Activated naive CD4-positive, alpha-beta T cell treated with anti-CD3 and anti-CD28 coated beads, Interleukin-2, amount 50 U/mL, for 24 hours (primary cell): ENCODE measurements around the gene LAMP2.
A peak's percentile ranks its signal among the peaks of the same experiment; 100 is the strongest.

ENCODE experiments used
- H3K27ac Mint-ChIP-seq: one replicate; pipeline ENCODE4 v1.8.0; 2021; ENCODE audit warnings: mild to moderate bottlenecking, mixed read lengths
- H3K27me3 Mint-ChIP-seq: one replicate; pipeline ENCODE4 v1.8.0; 2021; ENCODE audit warnings: mixed read lengths
- H3K36me3 Mint-ChIP-seq: one replicate; pipeline ENCODE4 v1.8.0; 2021; ENCODE audit warnings: mixed read lengths
- H3K4me1 Mint-ChIP-seq: one replicate; pipeline ENCODE4 v1.8.0; 2021; ENCODE audit warnings: mixed read lengths
- H3K4me3 Mint-ChIP-seq: one replicate; pipeline ENCODE4 v1.8.0; 2021; ENCODE audit warnings: mild to moderate bottlenecking, mixed read lengths
- H3K9me3 Mint-ChIP-seq: one replicate; pipeline ENCODE4 v1.8.0; 2021; ENCODE audit warnings: mixed read lengths

Gene LAMP2

GRCh38 chrX:120468479-120468824 lies 644 bp downstream of the LAMP2 start:
- no peaks in the 10 kb centered on the region for H3K9me3 Mint-ChIP-seq
- peak overlapping the region; percentile 93 for H3K27ac Mint-ChIP-seq
- no peaks in the 10 kb centered on the region for H3K27me3 Mint-ChIP-seq
- peaks cover 31% of the 10 kb centered on the region for H3K4me1 Mint-ChIP-seq
- H3K4me3 Mint-ChIP-seq: peak overlapping the region; percentile 97
- no peaks in the 10 kb centered on the region for H3K36me3 Mint-ChIP-seq

GRCh38 chrX:120468071-120468470 lies 1.0 kb downstream of the LAMP2 start:
- Mint-ChIP-seq H3K27me3 (no peaks in the 10 kb centered on the region), H3K4me1 (peaks cover 34% of the 10 kb centered on the region)

GRCh38 chrX:120464411-120464810 lies 4.7 kb downstream of the LAMP2 start:
- no peaks in the 10 kb centered on the region for H3K27me3 Mint-ChIP-seq
- H3K27ac Mint-ChIP-seq: no peak overlapping the region
- H3K4me1 Mint-ChIP-seq: peaks cover 49% of the 10 kb centered on the region
- H3K9me3 Mint-ChIP-seq: no peaks in the 10 kb centered on the region
- no peak overlapping the region for H3K4me3 Mint-ChIP-seq
- H3K36me3 Mint-ChIP-seq: no peaks in the 10 kb centered on the region

More at GRCh38 chrX:120468071-120468470, 1.0 kb downstream of the LAMP2 start:
- no peaks in the 10 kb centered on the region for H3K36me3 Mint-ChIP-seq
- peak overlapping the region; percentile 93 for H3K27ac Mint-ChIP-seq
- H3K9me3 Mint-ChIP-seq: no peaks in the 10 kb centered on the region
- peak overlapping the region; percentile 97 for H3K4me3 Mint-ChIP-seq

GRCh38 chrX:120463241-120463640 lies 5.9 kb downstream of the LAMP2 start:
- Mint-ChIP-seq H3K36me3 (no peaks in the 10 kb centered on the region), H3K4me3 (no peak overlapping the region), H3K9me3 (no peaks in the 10 kb centered on the region), H3K4me1 (peaks cover 56% of the 10 kb centered on the region), H3K27me3 (no peaks in the 10 kb centered on the region), H3K27ac (no peak overlapping the region)

DNA sequence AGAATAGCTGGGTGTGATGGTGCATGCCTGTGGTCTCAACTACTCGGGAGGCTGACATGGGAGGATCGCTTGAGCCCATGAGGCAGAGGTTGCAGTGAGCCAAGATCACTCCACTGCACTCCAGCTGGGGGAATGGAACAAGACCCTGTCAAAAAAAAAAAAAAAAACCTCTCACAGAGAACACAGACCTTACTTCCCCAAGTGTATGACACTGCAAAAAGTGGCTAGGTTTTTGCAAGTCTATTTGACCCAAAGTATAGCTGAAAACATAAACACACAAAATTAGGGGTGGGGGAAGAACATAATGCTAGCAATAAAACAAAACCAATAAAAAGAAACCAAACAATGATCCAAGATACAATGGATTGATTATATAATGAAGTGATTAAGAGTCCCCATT lies 6.7 kb downstream of the LAMP2 start:
- H3K4me1 Mint-ChIP-seq: peaks cover 59% of the 10 kb centered on the region
- H3K27me3 Mint-ChIP-seq: no peaks in the 10 kb centered on the region
- no peaks in the 10 kb centered on the region for H3K9me3 Mint-ChIP-seq
- H3K4me3 Mint-ChIP-seq: no peak overlapping the region
- no peaks in the 10 kb centered on the region for H3K36me3 Mint-ChIP-seq
- no peak overlapping the region for H3K27ac Mint-ChIP-seq

DNA sequence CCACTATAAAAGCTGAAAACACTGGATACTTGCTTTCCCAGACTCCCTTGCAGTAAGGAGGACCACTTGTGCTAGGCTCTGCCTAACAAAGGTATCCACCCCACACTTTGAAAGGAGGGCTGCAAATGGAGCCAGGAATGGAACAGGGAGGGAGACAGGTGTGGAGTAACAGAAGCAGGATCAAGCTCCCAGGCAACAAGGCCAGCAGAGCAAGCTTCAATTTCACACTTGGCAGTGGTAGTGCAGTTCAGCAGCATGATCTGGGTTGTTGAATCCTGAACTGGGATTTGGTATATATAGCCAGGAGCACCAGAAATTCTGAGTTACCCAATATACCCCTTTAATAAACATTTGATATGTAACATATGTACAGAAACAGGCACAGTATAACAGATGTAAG lies 9.8 kb downstream of the LAMP2 start:
- H3K9me3 Mint-ChIP-seq: no peaks in the 10 kb centered on the region
- H3K4me1 Mint-ChIP-seq: peaks cover 61% of the 10 kb centered on the region
- H3K27me3 Mint-ChIP-seq: no peaks in the 10 kb centered on the region
- peaks cover 2% of the 10 kb centered on the region for H3K36me3 Mint-ChIP-seq
- peak overlapping the region; percentile 57 for H3K4me3 Mint-ChIP-seq
- H3K27ac Mint-ChIP-seq: peak overlapping the region; percentile 69

DNA sequence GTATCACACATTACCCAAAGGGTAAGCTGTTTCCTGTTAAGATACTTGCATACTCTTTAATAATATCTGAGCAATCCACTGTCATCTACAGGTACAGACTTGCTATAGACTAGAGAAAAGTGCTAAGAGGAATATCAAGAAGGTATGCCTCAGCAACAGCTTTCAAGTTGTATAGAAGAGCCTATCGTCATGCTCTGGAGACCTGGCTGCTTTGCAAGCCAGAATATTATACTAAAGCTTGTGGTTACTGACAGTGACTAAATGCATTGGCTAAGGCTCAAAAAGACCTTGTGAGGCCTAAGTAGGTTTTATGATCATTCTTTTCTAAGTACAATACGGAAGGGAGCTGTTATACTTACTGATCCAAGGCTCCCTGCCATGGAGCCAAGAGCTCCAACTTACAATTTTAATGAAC lies 11.3 kb downstream of the LAMP2 start:
- Mint-ChIP-seq H3K27me3 (no peaks in the 10 kb centered on the region), H3K36me3 (peaks cover 4% of the 10 kb centered on the region), H3K27ac (no peak overlapping the region), H3K4me1 (peaks cover 62% of the 10 kb centered on the region), H3K9me3 (no peaks in the 10 kb centered on the region), H3K4me3 (peak overlapping the region; percentile 7)

- Mint-ChIP-seq H3K27ac (no peak overlapping the region), H3K4me3 (peak overlapping the region; percentile 65), H3K4me1 (peaks cover 62% of the 10 kb centered on the region), H3K9me3 (no peaks in the 10 kb centered on the region), H3K27me3 (no peaks in the 10 kb centered on the region), H3K36me3 (peaks cover 8% of the 10 kb centered on the region)
These were observed 12.1 kb downstream of the LAMP2 start for GRCh38 chrX:120456973-120457372.

GRCh38 chrX:120453985-120454384 lies 15.1 kb downstream of the LAMP2 start:
- peaks cover 43% of the 10 kb centered on the region for H3K4me1 Mint-ChIP-seq
- H3K4me3 Mint-ChIP-seq: no peak overlapping the region
- H3K27me3 Mint-ChIP-seq: no peaks in the 10 kb centered on the region
- no peak overlapping the region for H3K27ac Mint-ChIP-seq
- H3K9me3 Mint-ChIP-seq: no peaks in the 10 kb centered on the region
- H3K36me3 Mint-ChIP-seq: peaks cover 9% of the 10 kb centered on the region

DNA sequence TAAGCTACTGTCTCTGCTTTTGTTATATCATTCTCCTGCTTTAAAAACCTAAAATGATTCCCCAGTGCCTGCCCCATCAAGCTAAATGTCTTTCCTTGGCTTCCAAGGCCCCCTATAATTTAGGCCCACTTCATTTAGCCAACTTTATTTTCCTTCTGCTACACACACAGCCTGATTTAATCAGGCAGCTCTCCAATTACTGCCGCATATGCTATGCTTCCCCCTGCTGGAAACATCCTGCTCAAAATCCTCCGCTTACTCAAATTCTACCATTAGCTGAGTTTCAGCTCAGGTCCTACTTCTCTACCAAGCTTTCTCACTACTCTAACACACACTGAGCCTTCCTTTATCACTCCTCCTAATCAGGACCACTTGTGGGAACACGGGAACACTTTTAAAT lies 17.0 kb downstream of the LAMP2 start:
- no peak overlapping the region for H3K27ac Mint-ChIP-seq

DNA sequence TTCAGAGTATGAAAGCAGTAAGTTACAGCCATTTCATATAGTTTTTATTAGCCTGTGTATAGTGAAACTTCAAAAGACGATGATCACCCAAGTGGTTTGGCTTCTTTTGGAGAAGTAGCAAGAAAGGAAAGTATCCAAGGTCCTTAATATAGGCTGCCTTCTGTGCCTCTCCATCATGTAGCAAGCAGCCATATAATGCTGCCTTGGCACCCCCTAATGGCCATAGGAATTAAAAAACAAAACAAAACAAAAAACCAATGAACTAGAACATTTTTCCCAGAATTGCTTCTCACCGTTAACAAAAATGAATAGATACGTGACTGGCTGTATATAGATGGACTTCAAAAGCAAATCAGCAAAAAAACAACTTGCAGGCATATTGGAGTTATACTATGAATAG lies 18.9 kb downstream of the LAMP2 start:
- Mint-ChIP-seq H3K4me3 (no peak overlapping the region), H3K27ac (no peak overlapping the region), H3K27me3 (no peaks in the 10 kb centered on the region), H3K9me3 (no peaks in the 10 kb centered on the region), H3K36me3 (peaks cover 7% of the 10 kb centered on the region), H3K4me1 (peaks cover 16% of the 10 kb centered on the region)

More for the DNA sequence above, 17.0 kb downstream of the LAMP2 start:
- Mint-ChIP-seq H3K36me3 (peaks cover 9% of the 10 kb centered on the region), H3K4me1 (peaks cover 27% of the 10 kb centered on the region), H3K27me3 (no peaks in the 10 kb centered on the region), H3K9me3 (no peaks in the 10 kb centered on the region), H3K4me3 (no peak overlapping the region)

GRCh38 chrX:120446498-120446897 lies 22.6 kb downstream of the LAMP2 start:
- peaks cover 7% of the 10 kb centered on the region for H3K36me3 Mint-ChIP-seq
- H3K9me3 Mint-ChIP-seq: no peaks in the 10 kb centered on the region
- H3K27me3 Mint-ChIP-seq: no peaks in the 10 kb centered on the region
- no peaks in the 10 kb centered on the region for H3K4me1 Mint-ChIP-seq
- H3K27ac Mint-ChIP-seq: no peak overlapping the region
- no peak overlapping the region for H3K4me3 Mint-ChIP-seq

DNA sequence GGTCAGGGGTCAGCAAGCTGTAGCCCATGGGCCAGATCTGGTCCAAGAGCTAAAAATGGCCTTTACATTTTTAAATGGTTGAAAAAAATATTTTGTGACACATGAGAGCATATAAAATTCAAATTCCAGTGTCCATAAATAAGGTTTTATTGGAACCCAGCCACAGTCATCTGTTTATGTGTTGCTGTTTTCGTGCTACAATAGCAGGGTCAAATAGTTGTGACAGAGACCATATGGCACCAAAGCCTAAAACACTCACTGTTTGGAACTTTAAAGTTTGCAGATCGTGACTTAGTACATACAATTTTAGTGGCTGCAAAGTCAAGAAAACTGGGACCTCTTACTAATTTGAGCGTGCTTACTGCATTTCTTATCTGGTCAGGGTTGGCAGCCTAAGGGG lies 29.2 kb downstream of the LAMP2 start:
- H3K9me3 Mint-ChIP-seq: no peaks in the 10 kb centered on the region
- no peak overlapping the region for H3K27ac Mint-ChIP-seq
- no peaks in the 10 kb centered on the region for H3K4me1 Mint-ChIP-seq
- no peak overlapping the region for H3K4me3 Mint-ChIP-seq
- peaks cover 7% of the 10 kb centered on the region for H3K36me3 Mint-ChIP-seq
- H3K27me3 Mint-ChIP-seq: no peaks in the 10 kb centered on the region

DNA sequence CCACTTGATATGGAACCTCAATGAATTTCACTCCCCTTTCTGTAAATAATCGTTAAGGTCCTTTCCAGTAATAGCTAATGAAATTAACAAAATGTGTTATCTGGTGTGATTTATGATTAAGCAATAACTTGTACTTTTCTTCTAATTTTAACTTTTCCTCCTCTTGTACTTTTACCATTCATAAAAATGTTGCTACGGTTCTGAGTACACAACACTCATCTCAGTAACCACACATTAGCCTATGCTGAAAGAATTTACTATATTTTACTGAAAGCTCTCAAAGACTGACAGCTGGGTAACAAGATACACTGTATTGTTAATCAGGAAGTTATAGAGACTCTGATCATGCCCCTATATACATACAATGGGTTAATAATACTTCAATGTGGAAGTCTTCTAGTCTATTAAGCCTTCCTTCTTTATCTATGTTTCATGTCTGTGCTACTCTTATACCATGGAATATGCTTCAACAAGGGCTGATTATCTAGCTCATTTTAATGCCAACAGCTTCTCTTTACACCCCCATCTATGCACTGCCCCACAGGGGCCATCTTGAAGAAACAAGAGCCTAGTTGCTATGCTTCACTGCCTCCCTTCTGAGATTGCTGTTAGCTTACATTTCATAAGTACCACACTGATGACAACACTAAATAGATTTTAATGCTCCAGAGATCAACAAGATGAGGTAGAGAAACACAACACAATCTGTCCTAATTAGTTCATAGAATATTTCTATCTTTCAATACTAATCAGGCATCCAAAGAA lies 39.1 kb downstream of the LAMP2 start:
- H3K4me1 Mint-ChIP-seq: peaks cover 23% of the 10 kb centered on the region
- no peak overlapping the region for H3K4me3 Mint-ChIP-seq
- H3K36me3 Mint-ChIP-seq: peaks cover 7% of the 10 kb centered on the region
- no peaks in the 10 kb centered on the region for H3K27me3 Mint-ChIP-seq
- no peaks in the 10 kb centered on the region for H3K9me3 Mint-ChIP-seq
- no peak overlapping the region for H3K27ac Mint-ChIP-seq

DNA sequence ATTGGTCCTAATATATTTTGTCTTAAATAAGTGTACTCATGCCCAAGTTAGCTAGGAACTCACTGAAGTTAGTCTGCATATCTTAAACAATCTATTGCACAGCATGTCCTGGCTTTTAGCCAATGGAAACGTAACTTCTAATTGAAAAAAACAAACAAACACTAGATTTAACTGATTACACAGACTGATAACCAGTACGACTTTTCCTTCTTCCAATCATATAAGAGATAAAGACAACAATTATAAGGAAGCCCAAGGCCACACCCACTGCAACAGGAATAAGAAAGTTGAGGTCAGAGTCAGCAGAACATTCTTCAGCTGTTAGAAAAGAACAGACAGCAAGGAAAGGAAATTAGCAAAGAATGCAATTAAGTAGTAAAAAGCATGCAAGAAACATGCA lies 40.8 kb downstream of the LAMP2 start:
- H3K27ac Mint-ChIP-seq: no peak overlapping the region
- H3K27me3 Mint-ChIP-seq: no peaks in the 10 kb centered on the region
- H3K4me1 Mint-ChIP-seq: peaks cover 23% of the 10 kb centered on the region
- peaks cover 7% of the 10 kb centered on the region for H3K36me3 Mint-ChIP-seq
- no peak overlapping the region for H3K4me3 Mint-ChIP-seq
- H3K9me3 Mint-ChIP-seq: no peaks in the 10 kb centered on the region

- peaks cover 23% of the 10 kb centered on the region for H3K4me1 Mint-ChIP-seq
- H3K27ac Mint-ChIP-seq: no peak overlapping the region
- H3K9me3 Mint-ChIP-seq: no peaks in the 10 kb centered on the region
- H3K36me3 Mint-ChIP-seq: no peaks in the 10 kb centered on the region
- H3K27me3 Mint-ChIP-seq: no peaks in the 10 kb centered on the region
- no peak overlapping the region for H3K4me3 Mint-ChIP-seq
These were observed 42.5 kb downstream of the LAMP2 start for GRCh38 chrX:120426599-120426998.

- H3K4me3 Mint-ChIP-seq: no peak overlapping the region
These were observed 49.6 kb downstream of the LAMP2 start for GRCh38 chrX:120419463-120419862.

More at GRCh38 chrX:120419463-120419862, 49.6 kb downstream of the LAMP2 start:
- Mint-ChIP-seq H3K27me3 (no peaks in the 10 kb centered on the region), H3K36me3 (no peaks in the 10 kb centered on the region), H3K27ac (peak overlapping the region; percentile 77), H3K4me1 (peaks cover 14% of the 10 kb centered on the region), H3K9me3 (no peaks in the 10 kb centered on the region)
